GM12878 (cell line): ENCODE measurements around the gene SERPINI2. TPM values are rescaled to one million over a fixed set of nuclear protein-coding genes. Genes with fewer than 3 reads are reported as not detected.

ENCODE experiments used
- ATAC-seq: fragments of 200-7000 bp; cut with Tn5 transposase; 3 replicates; pipeline ENCODE4 v1.9.1; 2020; ENCODE audit warnings: mild to moderate bottlenecking, moderate library complexity
- BruUV-seq: library from RNA; stranded (reverse); fragments of 400-500 nt; replicated peaks from 2 replicates; lab custom pipeline; 2021; lab: Mats Ljungman, UMichigan
- CTCF ChIA-PET: fragments of 300-600 bp; sonication (Branson Sonifier 250); formaldehyde crosslinking; extraction: SDS; loops from one replicate; lab custom pipeline; 2021; ENCODE audit warnings: inconsistent platforms; lab: Yijun Ruan, JAX
- POLR2A ChIA-PET: fragments of 350-600 bp; formaldehyde crosslinking; extraction: SDS; loops from one replicate; lab custom pipeline; 2021; ENCODE audit warnings: inconsistent platforms; lab: Charles Lee
- RAD21 ChIA-PET: fragments of 300-600 bp; sonication (Branson Sonifier 250); formaldehyde crosslinking; loops from one replicate; lab custom pipeline; 2023; ENCODE audit warnings: antibody characterized with exemption; ENCODE audit not compliant: unreplicated experiment; lab: Charles Lee
- SMC1A ChIA-PET: fragments of 300-600 bp; sonication (Branson Sonifier 250); formaldehyde crosslinking; loops from one replicate; lab custom pipeline; 2023; ENCODE audit not compliant: unreplicated experiment, uncharacterized antibody; lab: Charles Lee
- DNase-seq: peaks from one replicate; pipeline ENCODE4 v3.0.0-alpha.2; 2011; ENCODE audit warnings: low read depth, low spot score
- FAIRE-seq: peaks from 3 replicates; lab custom pipeline; 2011; peaks lifted over from hg19 to GRCh38; lab: Jason Lieb, UNC
- H2AFZ ChIP-seq: 2 replicates; pipeline ENCODE4 v1.6.0; 2011; ENCODE audit warnings: low read depth, low read length, control low read depth; ENCODE audit not compliant: control insufficient read depth
- H3K27ac ChIP-seq: 2 replicates; pipeline ENCODE4 v1.5.1; 2011; ENCODE audit warnings: control low read depth; ENCODE audit not compliant: control insufficient read depth, insufficient read depth
- H3K27me3 ChIP-seq, 2 experiments: replicated peaks in 1 of 2; 2 replicates each; pipeline versions ENCODE4 v1.6.0 to v1.6.1; 2011; ENCODE audit warnings: low read length in 1 of 2; ENCODE audit not compliant: control insufficient read depth in 2 of 2, insufficient read depth in 2 of 2
- H3K36me3 ChIP-seq, 2 experiments: 2 replicates each; pipeline ENCODE4 v1.5.1; 2011; ENCODE audit warnings: low read length in 1 of 2; ENCODE audit not compliant: control insufficient read depth in 2 of 2, insufficient read depth in 2 of 2
- H3K4me1 ChIP-seq: 2 replicates; pipeline ENCODE4 v1.6.1; 2011; ENCODE audit warnings: mild to moderate bottlenecking, low read length, moderate library complexity, mixed read lengths; ENCODE audit not compliant: control insufficient read depth, insufficient read depth
- H3K4me2 ChIP-seq: 2 replicates; pipeline ENCODE4 v1.6.0; 2011; ENCODE audit warnings: control low read depth; ENCODE audit not compliant: control insufficient read depth, insufficient read depth
- H3K4me3 ChIP-seq: fragments of 200-600 bp; sonication (generic); 2 replicates; pipeline ENCODE4 v1.5.1; 2016
- H3K79me2 ChIP-seq: 2 replicates; pipeline ENCODE4 v1.6.0; 2011; ENCODE audit warnings: low read length; ENCODE audit not compliant: control insufficient read depth, insufficient read depth
- H3K9ac ChIP-seq: 2 replicates; pipeline ENCODE4 v1.8.0; 2011; ENCODE audit warnings: low read length, control low read depth, mixed read lengths; ENCODE audit not compliant: control insufficient read depth, insufficient read depth
- H3K9me3 ChIP-seq: replicated peaks from 3 replicates; pipeline ENCODE4 v1.5.1; 2011; ENCODE audit warnings: mild to moderate bottlenecking, low read length; ENCODE audit not compliant: control insufficient read depth, insufficient read depth
- H4K20me1 ChIP-seq: 2 replicates; pipeline ENCODE4 v1.6.0; 2011; ENCODE audit not compliant: control insufficient read depth, insufficient read depth
- CBX3 ChIP-seq: fragments of 200-600 bp; sonication (generic); IDR thresholded peaks from 2 replicates; pipeline ENCODE4 v1.6.1; 2016; ENCODE audit warnings: low read depth, borderline replicate concordance
- CHD4 ChIP-seq: fragments of 200-600 bp; sonication (generic); IDR thresholded peaks from 2 replicates; pipeline ENCODE4 v1.6.1; 2016; ENCODE audit warnings: mild to moderate bottlenecking
- EZH2 ChIP-seq: IDR thresholded peaks from 2 replicates; pipeline ENCODE4 v1.6.1; 2012; ENCODE audit warnings: low read depth, mild to moderate bottlenecking, control low read depth, inconsistent platforms, low read length, borderline replicate concordance; ENCODE audit not compliant: control insufficient read depth
- IKZF1 ChIP-seq: fragments of 450-650 bp; conservative IDR thresholded peaks from 2 replicates; pipeline ENCODE4 v1.6.1; 2017; ENCODE audit warnings: antibody characterized with exemption, mild to moderate bottlenecking
- IKZF2 ChIP-seq, 2 experiments: fragments of 450-650 bp; IDR thresholded peaks; 2 replicates each; pipeline ENCODE4 v1.6.1; 2017; ENCODE audit warnings: mild to moderate bottlenecking in 2 of 2, moderate library complexity in 2 of 2
- MYB ChIP-seq: fragments of 150-350 bp; IDR thresholded peaks from 2 replicates; pipeline ENCODE4 v1.6.1; 2014; ENCODE audit warnings: mild to moderate bottlenecking, low read depth, low read length, borderline replicate concordance
- NR2C1 ChIP-seq: fragments of 450-650 bp; IDR thresholded peaks from 2 replicates; pipeline ENCODE4 v1.6.1; 2017; ENCODE audit warnings: antibody characterized with exemption, mild to moderate bottlenecking, moderate library complexity
- PAX8 ChIP-seq: fragments of 450-650 bp; IDR thresholded peaks from 2 replicates; pipeline ENCODE4 v1.6.1; 2017; ENCODE audit warnings: mild to moderate bottlenecking, moderate library complexity
- RBBP5 ChIP-seq: fragments of 200-600 bp; sonication (generic); conservative IDR thresholded peaks from 2 replicates; pipeline ENCODE4 v1.6.1; 2016
- SP1 ChIP-seq: IDR thresholded peaks from one replicate; pipeline ENCODE4 v1.6.1; 2011; ENCODE audit warnings: low read depth, low read length
- SUPT20H ChIP-seq: IDR thresholded peaks from 2 replicates; pipeline ENCODE4 v1.6.1; 2011; ENCODE audit warnings: low read depth, mild to moderate bottlenecking, low read length, moderate library complexity, borderline replicate concordance; ENCODE audit not compliant: control insufficient read depth
- TCF12 ChIP-seq: IDR thresholded peaks from 2 replicates; pipeline ENCODE4 v1.6.1; 2011; ENCODE audit warnings: low read depth, mild to moderate bottlenecking, low read length
- ZNF24 ChIP-seq: fragments of 450-650 bp; IDR thresholded peaks from 2 replicates; pipeline ENCODE4 v1.6.1; 2017; ENCODE audit warnings: antibody characterized with exemption, mild to moderate bottlenecking
- WGBS: methylation state at CpG from one replicate; pipeline ENCODE4 v1.1.6; 2016; ENCODE audit warnings: low lambda C conversion rate; ENCODE audit not compliant: insufficient replicate concordance, insufficient coverage; ENCODE audit errors: missing lambda C conversion rate; 5-methylcytosine and 5-hydroxymethylcytosine counted together
- in situ Hi-C: fragments of 300-500 bp; cut with MboI; formaldehyde crosslinking; loops from 9 replicates; pipeline ENCODE4 v1.14.3; 2018; ENCODE audit warnings: mixed read lengths
- intact Hi-C: fragments of 100-400 bp; cut with micrococcal nuclease; formaldehyde crosslinking; loops from one replicate; pipeline ENCODE4 v1.14.2; 2022; ENCODE audit not compliant: unreplicated experiment
- polyA plus RNA-seq, 11 experiments: library from polyadenylated mRNA; depleted of rRNA in 4 of 11; unstranded in 6 of 11; stranded (reverse) in 5 of 11; fragments of >200 nt; fragmentation: Nextera tagmentation in 4 of 11; fragmentation: Illumina TruSeq in 1 of 11; extraction: Ambion mirVana in 4 of 11; extraction: Trizol in 1 of 11; gene quantifications; 1 replicate in 1 of 11; 2 replicates in 10 of 11; pipeline versions ENCODE4 v1.2.1 to v1.2.3, GENCODE V29; 2011 to 2016; ENCODE audit warnings: inconsistent platforms in 2 of 11, missing spikeins in 2 of 11, low read depth in 1 of 11
- total RNA-seq, 4 experiments: library from RNA; depleted of rRNA in 3 of 4; stranded (reverse); fragments of >200 nt in 3 of 4; fragmentation: Illumina TruSeq in 1 of 4; extraction: Trizol in 1 of 4; gene quantifications; 2 replicates each; pipeline versions ENCODE4 v1.2.1 to v1.2.3, GENCODE V29; 2013 to 2021
- TF ChIP-seq, protein P1 (sequence below): fragments of 450-650 bp; formaldehyde crosslinking; IDR thresholded peaks from 2 replicates; pipeline ENCODE4 v1.4.0; 2022; ENCODE audit warnings: mild to moderate bottlenecking, moderate library complexity
- TF ChIP-seq, protein P2 (sequence below): fragments of 450-650 bp; formaldehyde crosslinking; IDR thresholded peaks from 2 replicates; pipeline ENCODE4 v1.5.0; 2022; ENCODE audit warnings: mild to moderate bottlenecking, missing genetic modification characterization

Gene SERPINI2
- total and polyA plus RNA-seq, 10 of the 15 experiments (the other 5 are each of a cell fraction or from before 2014, with no cell fraction given): 0.33 TPM; not detected in 9

DNA sequence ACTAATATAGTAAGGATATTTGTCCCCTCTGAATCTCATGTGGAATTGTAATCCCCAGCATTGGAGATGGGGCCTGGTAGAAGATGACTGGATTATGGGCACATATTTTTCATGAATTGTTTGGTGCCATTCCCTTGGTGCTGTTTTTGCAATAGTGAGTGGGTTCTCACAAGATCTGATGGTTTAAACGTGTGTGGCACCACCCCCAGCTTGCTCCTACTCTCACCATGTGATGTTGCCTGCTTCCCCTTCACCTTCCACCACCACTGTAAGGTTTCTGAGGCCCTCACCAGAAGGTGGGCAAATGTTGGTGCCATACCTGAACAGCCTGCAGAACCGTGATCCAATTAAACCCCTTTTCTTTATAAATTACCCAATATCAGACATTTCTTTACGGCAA lies 28.1 kb upstream of the SERPINI2 start:
- no peaks in the 10 kb centered on the region for H3K79me2 ChIP-seq
- no peak overlapping the region for H3K9ac ChIP-seq
- ATAC-seq: no peak
- RAD21 ChIA-PET: no interaction called here
- no peaks in the 10 kb centered on the region for H4K20me1 ChIP-seq
- no peak overlapping the region for H3K27ac ChIP-seq
- no TSS peak for BruUV-seq
- DNase-seq: no peak
- no peaks in the 10 kb centered on the region for H3K4me1 ChIP-seq
- no peaks in the 10 kb centered on the region for H3K36me3 ChIP-seq
- TF ChIP-seq IKZF1 (no peak), MYB (no peak), ZNF24 (no peak), CBX3 (no peak), RBBP5 (no peak), PAX8 (no peak), SP1 (no peak), IKZF2 (IDR thresholded peaks at IDR 0.05) (no peak), CHD4 (no peak), EZH2 (no peak), NR2C1 (no peak), TCF12 (no peak), SUPT20H (no peak)
- TF ChIP-seq, protein P1, sequence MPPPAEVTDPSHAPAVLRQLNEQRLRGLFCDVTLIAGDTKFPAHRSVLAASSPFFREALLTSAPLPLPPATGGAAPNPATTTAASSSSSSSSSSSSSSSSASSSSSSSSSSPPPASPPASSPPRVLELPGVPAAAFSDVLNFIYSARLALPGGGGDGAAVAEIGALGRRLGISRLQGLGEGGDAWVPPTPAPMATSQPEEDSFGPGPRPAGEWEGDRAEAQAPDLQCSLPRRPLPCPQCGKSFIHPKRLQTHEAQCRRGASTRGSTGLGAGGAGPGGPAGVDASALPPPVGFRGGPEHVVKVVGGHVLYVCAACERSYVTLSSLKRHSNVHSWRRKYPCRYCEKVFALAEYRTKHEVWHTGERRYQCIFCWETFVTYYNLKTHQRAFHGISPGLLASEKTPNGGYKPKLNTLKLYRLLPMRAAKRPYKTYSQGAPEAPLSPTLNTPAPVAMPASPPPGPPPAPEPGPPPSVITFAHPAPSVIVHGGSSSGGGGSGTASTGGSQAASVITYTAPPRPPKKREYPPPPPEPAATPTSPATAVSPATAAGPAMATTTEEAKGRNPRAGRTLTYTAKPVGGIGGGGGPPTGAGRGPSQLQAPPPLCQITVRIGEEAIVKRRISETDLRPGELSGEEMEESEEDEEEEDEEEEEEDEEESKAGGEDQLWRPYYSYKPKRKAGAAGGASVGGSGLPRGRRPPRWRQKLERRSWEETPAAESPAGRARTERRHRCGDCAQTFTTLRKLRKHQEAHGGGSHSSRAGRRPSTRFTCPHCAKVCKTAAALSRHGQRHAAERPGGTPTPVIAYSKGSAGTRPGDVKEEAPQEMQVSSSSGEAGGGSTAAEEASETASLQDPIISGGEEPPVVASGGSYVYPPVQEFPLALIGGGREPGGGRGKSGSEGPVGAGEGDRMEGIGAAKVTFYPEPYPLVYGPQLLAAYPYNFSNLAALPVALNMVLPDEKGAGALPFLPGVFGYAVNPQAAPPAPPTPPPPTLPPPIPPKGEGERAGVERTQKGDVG (CRISPR knock-in tag): no peak
- TF ChIP-seq, protein P2, sequence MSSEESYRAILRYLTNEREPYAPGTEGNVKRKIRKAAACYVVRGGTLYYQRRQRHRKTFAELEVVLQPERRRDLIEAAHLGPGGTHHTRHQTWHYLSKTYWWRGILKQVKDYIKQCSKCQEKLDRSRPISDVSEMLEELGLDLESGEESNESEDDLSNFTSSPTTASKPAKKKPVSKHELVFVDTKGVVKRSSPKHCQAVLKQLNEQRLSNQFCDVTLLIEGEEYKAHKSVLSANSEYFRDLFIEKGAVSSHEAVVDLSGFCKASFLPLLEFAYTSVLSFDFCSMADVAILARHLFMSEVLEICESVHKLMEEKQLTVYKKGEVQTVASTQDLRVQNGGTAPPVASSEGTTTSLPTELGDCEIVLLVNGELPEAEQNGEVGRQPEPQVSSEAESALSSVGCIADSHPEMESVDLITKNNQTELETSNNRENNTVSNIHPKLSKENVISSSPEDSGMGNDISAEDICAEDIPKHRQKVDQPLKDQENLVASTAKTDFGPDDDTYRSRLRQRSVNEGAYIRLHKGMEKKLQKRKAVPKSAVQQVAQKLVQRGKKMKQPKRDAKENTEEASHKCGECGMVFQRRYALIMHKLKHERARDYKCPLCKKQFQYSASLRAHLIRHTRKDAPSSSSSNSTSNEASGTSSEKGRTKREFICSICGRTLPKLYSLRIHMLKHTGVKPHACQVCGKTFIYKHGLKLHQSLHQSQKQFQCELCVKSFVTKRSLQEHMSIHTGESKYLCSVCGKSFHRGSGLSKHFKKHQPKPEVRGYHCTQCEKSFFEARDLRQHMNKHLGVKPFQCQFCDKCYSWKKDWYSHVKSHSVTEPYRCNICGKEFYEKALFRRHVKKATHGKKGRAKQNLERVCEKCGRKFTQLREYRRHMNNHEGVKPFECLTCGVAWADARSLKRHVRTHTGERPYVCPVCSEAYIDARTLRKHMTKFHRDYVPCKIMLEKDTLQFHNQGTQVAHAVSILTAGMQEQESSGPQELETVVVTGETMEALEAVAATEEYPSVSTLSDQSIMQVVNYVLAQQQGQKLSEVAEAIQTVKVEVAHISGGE (CRISPR knock-in tag): no peak
- TF ChIP-seq, all 136 proteins: peak for 0
- in situ Hi-C loops: no loop called here
- ChIA-PET POLR2A (no interaction called here), CTCF (no interaction called here), SMC1A (no interaction called here)
- intact Hi-C loops: no loop called here
- H3K4me3 ChIP-seq: no peak overlapping the region
- no peak overlapping the region for H3K4me2 ChIP-seq
- WGBS: 30% methylated on average over 3 of the region's 3 CpGs
- no peak for FAIRE-seq
- no peak overlapping the region for H2AFZ ChIP-seq
- no peaks in the 10 kb centered on the region for H3K27me3 ChIP-seq
- H3K9me3 ChIP-seq: no peaks in the 10 kb centered on the region
